HCT116 (cell line): ENCODE results near the gene ENTR1. TPM values are rescaled to one million over a fixed set of nuclear protein-coding genes. Genes with fewer than 3 reads are reported as not detected.

Source experiments
- ATAC-seq: fragments of 200-7000 bp; cut with Tn5 transposase; 2 replicates; pipeline ENCODE4 v1.9.1; 2020; ENCODE audit warnings: mild to moderate bottlenecking, moderate library complexity
- BruUV-seq: library from RNA; stranded (reverse); fragments of 400-500 nt; replicated peaks from 2 replicates; lab custom pipeline; 2021; lab: Mats Ljungman, UMichigan
- CTCF ChIA-PET: fragments of 300-600 bp; sonication (Branson Sonifier 250); formaldehyde crosslinking; loops from one replicate; lab custom pipeline; 2021; ENCODE audit warnings: antibody characterized with exemption; lab: Charles Lee
- POLR2A ChIA-PET: fragments of 300-600, 350-600 bp; sonication (Branson Sonifier 250); formaldehyde crosslinking; loops from one replicate; lab custom pipeline; 2021; ENCODE audit warnings: antibody characterized with exemption; lab: Charles Lee
- RAD21 ChIA-PET, 2 experiments: fragments of 300-600 bp; sonication (Branson Sonifier 250); formaldehyde crosslinking; loops; one replicate each; lab custom pipeline; 2023; ENCODE audit warnings: low total read pairs in 2 of 2; ENCODE audit not compliant: uncharacterized antibody in 2 of 2, unreplicated experiment in 2 of 2, low non-redundant PET in 1 of 2; lab: Charles Lee
- DNase-seq: peaks from one replicate; pipeline ENCODE4 v3.0.0-alpha.2; 2010; ENCODE audit warnings: low read depth, low spot score
- H2AFZ ChIP-seq: fragments of 200-600 bp; shearing (Covaris generic), sonication (generic); 2 replicates; pipeline ENCODE4 v1.6.1; 2017; ENCODE audit warnings: low read depth, mixed run types, mixed read lengths, antibody characterized with exemption, low read length; ENCODE audit not compliant: poor library complexity, severe bottlenecking
- H3K27ac ChIP-seq: 2 replicates; pipeline ENCODE4 v1.5.1; 2012; ENCODE audit warnings: low read depth, low read length
- H3K27me3 ChIP-seq: fragments of 200-600 bp; sonication (generic); 2 replicates; pipeline ENCODE4 v1.6.1; 2016; ENCODE audit warnings: mixed run types, low read length, mixed read lengths; ENCODE audit not compliant: insufficient read depth
- H3K36me3 ChIP-seq, 2 experiments: fragments of 200-500 bp in 1 of 2; fragments of 200-600 bp in 1 of 2; sonication (Bioruptor generic) in 1 of 2; sonication (generic) in 1 of 2; 2 replicates each; pipeline versions ENCODE4 v1.5.1 to v1.6.1; 2014 to 2016; ENCODE audit warnings: low read length in 2 of 2, inconsistent platforms in 1 of 2, mixed read lengths in 1 of 2, mixed run types in 1 of 2; ENCODE audit not compliant: insufficient read depth in 2 of 2, control insufficient read depth in 1 of 2
- H3K4me1 ChIP-seq, 2 experiments: fragments of 200-600 bp in 1 of 2; sonication (generic) in 1 of 2; 2 replicates each; pipeline versions ENCODE4 v1.5.1 to v1.6.1; 2012 to 2017; ENCODE audit warnings: low read length in 2 of 2, inconsistent platforms in 1 of 2, mild to moderate bottlenecking in 1 of 2, mixed read lengths in 1 of 2, mixed run types in 1 of 2, moderate library complexity in 1 of 2; ENCODE audit not compliant: insufficient read depth in 2 of 2, control insufficient read depth in 1 of 2
- H3K4me2 ChIP-seq: fragments of 200-600 bp; sonication (generic); 2 replicates; pipeline ENCODE4 v1.6.1; 2017; ENCODE audit warnings: mixed run types, low read length, mixed read lengths
- H3K4me3 ChIP-seq, 2 experiments: fragments of 200-600 bp in 1 of 2; sonication (generic) in 1 of 2; replicated peaks in 1 of 2; 2 replicates each; pipeline ENCODE4 v1.5.1; 2011 to 2016; ENCODE audit warnings: low read length in 2 of 2, control low read depth in 1 of 2, low read depth in 1 of 2, mild to moderate bottlenecking in 1 of 2, mixed read lengths in 1 of 2, mixed run types in 1 of 2
- H3K79me2 ChIP-seq: fragments of 200-600 bp; sonication (generic); 2 replicates; pipeline ENCODE4 v1.6.1; 2017; ENCODE audit warnings: mild to moderate bottlenecking, mixed run types, low read length, moderate library complexity, mixed read lengths; ENCODE audit not compliant: insufficient read depth
- H3K9ac ChIP-seq: fragments of 200-600 bp; sonication (generic); 2 replicates; pipeline ENCODE4 v1.6.1; 2016; ENCODE audit warnings: low read length, mixed read lengths
- H3K9me2 ChIP-seq: fragments of 200-600 bp; sonication (generic), shearing (Covaris generic); 2 replicates; pipeline ENCODE4 v1.6.1; 2017; ENCODE audit warnings: mixed run types, mild to moderate bottlenecking, moderate library complexity; ENCODE audit not compliant: insufficient read depth
- H3K9me3 ChIP-seq, 2 experiments: fragments of 200-500 bp in 1 of 2; fragments of 200-600 bp in 1 of 2; sonication (Bioruptor generic) in 1 of 2; sonication (generic) in 1 of 2; 2 replicates each; pipeline ENCODE4 v1.6.1; 2014 to 2017; ENCODE audit warnings: low read length in 2 of 2, mixed read lengths in 2 of 2, inconsistent platforms in 1 of 2, low read depth in 1 of 2, mild to moderate bottlenecking in 1 of 2, mixed run types in 1 of 2, moderate library complexity in 1 of 2; ENCODE audit not compliant: control insufficient read depth in 1 of 2, insufficient read depth in 1 of 2
- H4K20me1 ChIP-seq: fragments of 200-600 bp; sonication (generic), shearing (Covaris generic); 2 replicates; pipeline ENCODE4 v1.6.1; 2017; ENCODE audit warnings: mixed run types, mild to moderate bottlenecking, moderate library complexity; ENCODE audit not compliant: insufficient read depth
- CBX3 ChIP-seq: IDR thresholded peaks from 2 replicates; pipeline ENCODE4 v1.6.1; 2012; ENCODE audit warnings: low read depth
- CTCF ChIP-seq, 3 experiments: fragments of 200-600 bp in 1 of 3; sonication (generic) in 1 of 3; IDR thresholded peaks in 2 of 3; conservative IDR thresholded peaks in 1 of 3; 2 replicates each; pipeline ENCODE4 v1.5.1; 2012 to 2017; ENCODE audit warnings: low read depth in 2 of 3, low read length in 2 of 3, antibody characterized with exemption in 1 of 3, borderline replicate concordance in 1 of 3, control low read depth in 1 of 3, mild to moderate bottlenecking in 1 of 3, mixed read lengths in 1 of 3, mixed run types in 1 of 3, moderate library complexity in 1 of 3; ENCODE audit not compliant: insufficient read depth in 1 of 3
- ELF1 ChIP-seq: IDR thresholded peaks from 2 replicates; pipeline ENCODE4 v1.6.1; 2012; ENCODE audit warnings: low read depth, borderline replicate concordance
- EZH2 ChIP-seq: fragments of 200-600 bp; sonication (generic); IDR thresholded peaks from 2 replicates; pipeline ENCODE4 v1.6.1; 2017; ENCODE audit warnings: antibody characterized with exemption, mixed run types
- EZH2phosphoT487 ChIP-seq: fragments of 200-600 bp; IDR thresholded peaks from 2 replicates; pipeline ENCODE4 v1.6.1; 2018; ENCODE audit warnings: antibody characterized with exemption, borderline replicate concordance
- JUND ChIP-seq: IDR thresholded peaks from 2 replicates; pipeline ENCODE4 v1.6.1; 2012
- POLR2AphosphoS5 ChIP-seq: IDR thresholded peaks from 2 replicates; pipeline ENCODE4 v1.6.1; 2011; ENCODE audit warnings: mild to moderate bottlenecking, low read depth, low read length, moderate library complexity
- REST ChIP-seq: IDR thresholded peaks from 2 replicates; pipeline ENCODE4 v1.6.1; 2012; ENCODE audit warnings: low read depth
- SIN3A ChIP-seq: IDR thresholded peaks from 2 replicates; pipeline ENCODE4 v1.6.1; 2012; ENCODE audit warnings: low read depth
- SP1 ChIP-seq: IDR thresholded peaks from 2 replicates; pipeline ENCODE4 v1.6.1; 2012; ENCODE audit warnings: low read depth
- SRF ChIP-seq: IDR thresholded peaks from 2 replicates; pipeline ENCODE4 v1.6.1; 2012; ENCODE audit warnings: low read depth
- TCF7L2 ChIP-seq: IDR thresholded peaks from 2 replicates; pipeline ENCODE4 v1.7.0; 2011; ENCODE audit warnings: borderline replicate concordance, inconsistent platforms; ENCODE audit not compliant: insufficient read depth, insufficient read length; ENCODE audit errors: extremely low read depth
- ZBTB33 ChIP-seq: IDR thresholded peaks from 2 replicates; pipeline ENCODE4 v1.6.1; 2011; ENCODE audit warnings: mild to moderate bottlenecking, low read length, moderate library complexity; ENCODE audit not compliant: insufficient replicate concordance; ENCODE audit errors: extremely low read depth
- ZFX ChIP-seq: fragments of 450-650 bp; IDR thresholded peaks from 2 replicates; pipeline ENCODE4 v1.6.1; 2017
- intact Hi-C: fragments of 100-400 bp; cut with micrococcal nuclease; formaldehyde crosslinking; loops from 2 replicates; pipeline ENCODE4 v1.10.0; 2022
- total RNA-seq: library from RNA; stranded (reverse); gene quantifications from one replicate; pipeline ENCODE4 v1.2.1, GENCODE V29; 2021; ENCODE audit not compliant: unreplicated experiment

ENTR1 gene
- total RNA-seq, 1 experiment from 2014 or later, result 119 TPM

GRCh38 chr9:136368190-136368589 is 42.2 kb downstream of the ENTR1 start:
- ChIA-PET CTCF (no interaction called here), POLR2A (no interaction called here), RAD21 (no interaction called here)
- TF ChIP-seq CTCF (IDR thresholded peaks at IDR 0.05 in 2 of 3, conservative IDR thresholded peaks at IDR 0.05 in 1 of 3; ENCODE audit: borderline replicate concordance in 1 of 3, insufficient read depth in 1 of 3, low read depth in 2 of 3, low read length in 2 of 3) (no peak), JUND (no peak), TCF7L2 (no peak), ZBTB33 (no peak), ZFX (no peak), REST (no peak), SIN3A (no peak), SP1 (no peak), ELF1 (no peak), SRF (no peak), CBX3 (no peak), POLR2AphosphoS5 (no peak), EZH2 (no peak), EZH2phosphoT487 (no peak)
- Histone ChIP-seq H2AFZ (no peak overlapping the region), H3K79me2 (no peaks in the 10 kb centered on the region), H3K27ac (no peak overlapping the region), H3K36me3 (no peaks in the 10 kb centered on the region), H3K27me3 (no peaks in the 10 kb centered on the region), H3K9me2 (no peaks in the 10 kb centered on the region), H3K4me2 (no peak overlapping the region), H3K4me1 (peaks cover 5 to 16% of the 10 kb centered on the region in 2 experiments; a peak in 3 of 4 replicates), H3K9ac (no peak overlapping the region), H3K4me3 (no peak overlapping the region), H3K9me3 (no peaks in the 10 kb centered on the region), H4K20me1 (no peaks in the 10 kb centered on the region)
- no peak for DNase-seq
- ATAC-seq, result no peak
- no TSS peak for BruUV-seq
- intact Hi-C loops, result no loop called here
